ENCODE data around the gene ZGPAT.

- TF ChIP-seq CTCF (IDR thresholded peaks at IDR 0.05 in 4 of 5, conservative IDR thresholded peaks at IDR 0.05 in 1 of 5) (no peak), POLR2A (IDR thresholded peaks at IDR 0.05) (no peak)
These were observed 37.0 kb downstream of the ZGPAT start for GRCh38 chr20:63744574-63745423.
